ENCODE results near the gene ANKHD1.

The ANKHD1 gene

GRCh38 chr5:140361901-140362300, 39.7 kb upstream of the ANKHD1 start:
- H3K9ac ChIP-seq (ENCODE audit: low read length), result no peak overlapping the region
- no peaks in the 10 kb centered on the region for H3K9me3 ChIP-seq (ENCODE audit: insufficient read depth, low read length)
- no peak for TF ChIP-seq EZH2phosphoT487 (IDR thresholded peaks at IDR 0.05; ENCODE audit: low read depth)
- peaks cover 7% of the 10 kb centered on the region for H3K4me1 ChIP-seq (ENCODE audit: low read length)
- no peak overlapping the region for H3K27ac ChIP-seq (ENCODE audit: low read length)
- H4K20me1 ChIP-seq (ENCODE audit: insufficient read depth, low read length), result no peaks in the 10 kb centered on the region
- no peak overlapping the region for H3K4me2 ChIP-seq (ENCODE audit: low read length)
- H3K36me3 ChIP-seq (replicated peaks; ENCODE audit: low read depth, low read length), result no peaks in the 10 kb centered on the region
- H3K79me2 ChIP-seq (ENCODE audit: low read length), result no peaks in the 10 kb centered on the region
- H3K27me3 ChIP-seq (ENCODE audit: low read depth, low read length), result no peaks in the 10 kb centered on the region
- H2AFZ ChIP-seq (ENCODE audit: low read depth, low read length), result no peak overlapping the region
- no peak overlapping the region for H3K4me3 ChIP-seq (ENCODE audit: low read length)

GRCh38 chr5:140362311-140362710, 39.3 kb upstream of the ANKHD1 start:
- TF ChIP-seq, protein P1, sequence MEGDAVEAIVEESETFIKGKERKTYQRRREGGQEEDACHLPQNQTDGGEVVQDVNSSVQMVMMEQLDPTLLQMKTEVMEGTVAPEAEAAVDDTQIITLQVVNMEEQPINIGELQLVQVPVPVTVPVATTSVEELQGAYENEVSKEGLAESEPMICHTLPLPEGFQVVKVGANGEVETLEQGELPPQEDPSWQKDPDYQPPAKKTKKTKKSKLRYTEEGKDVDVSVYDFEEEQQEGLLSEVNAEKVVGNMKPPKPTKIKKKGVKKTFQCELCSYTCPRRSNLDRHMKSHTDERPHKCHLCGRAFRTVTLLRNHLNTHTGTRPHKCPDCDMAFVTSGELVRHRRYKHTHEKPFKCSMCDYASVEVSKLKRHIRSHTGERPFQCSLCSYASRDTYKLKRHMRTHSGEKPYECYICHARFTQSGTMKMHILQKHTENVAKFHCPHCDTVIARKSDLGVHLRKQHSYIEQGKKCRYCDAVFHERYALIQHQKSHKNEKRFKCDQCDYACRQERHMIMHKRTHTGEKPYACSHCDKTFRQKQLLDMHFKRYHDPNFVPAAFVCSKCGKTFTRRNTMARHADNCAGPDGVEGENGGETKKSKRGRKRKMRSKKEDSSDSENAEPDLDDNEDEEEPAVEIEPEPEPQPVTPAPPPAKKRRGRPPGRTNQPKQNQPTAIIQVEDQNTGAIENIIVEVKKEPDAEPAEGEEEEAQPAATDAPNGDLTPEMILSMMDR (IDR thresholded peaks at IDR 0.05; ENCODE audit: low read depth, low read length), result no peak
- no peak for TF ChIP-seq EZH2phosphoT487 (IDR thresholded peaks at IDR 0.05; ENCODE audit: low read depth)
- Histone ChIP-seq H3K36me3 (replicated peaks; ENCODE audit: low read depth, low read length) (no peaks in the 10 kb centered on the region), H3K4me3 (ENCODE audit: low read length) (no peak overlapping the region), H3K27ac (ENCODE audit: low read length) (no peak overlapping the region), H4K20me1 (ENCODE audit: insufficient read depth, low read length) (no peaks in the 10 kb centered on the region), H3K79me2 (ENCODE audit: low read length) (no peaks in the 10 kb centered on the region), H3K9me3 (ENCODE audit: insufficient read depth, low read length) (no peaks in the 10 kb centered on the region), H3K4me2 (ENCODE audit: low read length) (no peak overlapping the region), H3K4me1 (ENCODE audit: low read length) (peaks cover 2% of the 10 kb centered on the region), H2AFZ (ENCODE audit: low read depth, low read length) (no peak overlapping the region), H3K27me3 (ENCODE audit: low read depth, low read length) (no peaks in the 10 kb centered on the region), H3K9ac (ENCODE audit: low read length) (no peak overlapping the region)

GRCh38 chr5:140362875-140363630, 38.6 kb upstream of the ANKHD1 start:
- peak overlapping the region; percentile 93 for H3K4me2 ChIP-seq (ENCODE audit: low read length)
- H3K4me3 ChIP-seq (ENCODE audit: low read length), result peak overlapping the region; percentile 87
- no peaks in the 10 kb centered on the region for H3K79me2 ChIP-seq (ENCODE audit: low read length)
- TF ChIP-seq EZH2phosphoT487 (IDR thresholded peaks at IDR 0.05; ENCODE audit: low read depth), result no peak
- TF ChIP-seq, protein P1 (IDR thresholded peaks at IDR 0.05; ENCODE audit: low read depth, low read length), result peak; percentile 77
- H4K20me1 ChIP-seq (ENCODE audit: insufficient read depth, low read length), result no peaks in the 10 kb centered on the region
- H3K9me3 ChIP-seq (ENCODE audit: insufficient read depth, low read length), result no peaks in the 10 kb centered on the region
- H3K27me3 ChIP-seq (ENCODE audit: low read depth, low read length), result no peaks in the 10 kb centered on the region
- no peaks in the 10 kb centered on the region for H3K36me3 ChIP-seq (replicated peaks; ENCODE audit: low read depth, low read length)
- H3K9ac ChIP-seq (ENCODE audit: low read length), result peak overlapping the region; percentile 56
- no peak overlapping the region for H3K27ac ChIP-seq (ENCODE audit: low read length)
- H3K4me1 ChIP-seq (ENCODE audit: low read length), result no peaks in the 10 kb centered on the region
- peak overlapping the region; percentile 87 for H2AFZ ChIP-seq (ENCODE audit: low read depth, low read length)

GRCh38 chr5:140363631-140364471, 37.8 kb upstream of the ANKHD1 start:
- H3K9ac ChIP-seq (ENCODE audit: low read length), result peak overlapping the region; percentile 56
- peak overlapping the region; percentile 87 for H3K4me3 ChIP-seq (ENCODE audit: low read length)

More at GRCh38 chr5:140363631-140364471, 37.8 kb upstream of the ANKHD1 start:
- no peaks in the 10 kb centered on the region for H4K20me1 ChIP-seq (ENCODE audit: insufficient read depth, low read length)
- H3K79me2 ChIP-seq (ENCODE audit: low read length), result no peaks in the 10 kb centered on the region
- TF ChIP-seq EZH2phosphoT487 (IDR thresholded peaks at IDR 0.05; ENCODE audit: low read depth), result no peak
- TF ChIP-seq, protein P1 (IDR thresholded peaks at IDR 0.05; ENCODE audit: low read depth, low read length), result no peak
- H3K27ac ChIP-seq (ENCODE audit: low read length), result no peak overlapping the region
- H3K4me2 ChIP-seq (ENCODE audit: low read length), result peak overlapping the region; percentile 93
- H3K4me1 ChIP-seq (ENCODE audit: low read length), result no peaks in the 10 kb centered on the region
- peak overlapping the region; percentile 87; the same call in 1 of the 2 replicates for H2AFZ ChIP-seq (ENCODE audit: low read depth, low read length)
- no peaks in the 10 kb centered on the region for H3K9me3 ChIP-seq (ENCODE audit: insufficient read depth, low read length)
- H3K36me3 ChIP-seq (replicated peaks; ENCODE audit: low read depth, low read length), result no peaks in the 10 kb centered on the region
- H3K27me3 ChIP-seq (ENCODE audit: low read depth, low read length), result no peaks in the 10 kb centered on the region
